ENCODE measurements around the gene TBX20.
"Not testable (repeated sequence)": the region's sequence is repeated elsewhere in the genome, so short reads cannot be mapped to it uniquely, and the experiment has no call there.

- TF ChIP-seq CTCF (IDR thresholded peaks at IDR 0.05; ENCODE audit: low read depth, low read length); EZH2phosphoT487 (IDR thresholded peaks at IDR 0.05; ENCODE audit: low read depth): not testable (repeated sequence)
Observed at GRCh38 chr7:35206924-35207323, 47.0 kb downstream of the TBX20 start.

Data from OCI-LY3 (cell line).